Measurements from ENCODE around the gene TMEM9. TPM values are rescaled to one million over a fixed set of nuclear protein-coding genes. Genes with fewer than 3 reads are reported as not detected.

TMEM9 gene
- total RNA-seq, 2 experiments from 2014 or later, result 15.7 to 27.2 TPM

DNA sequence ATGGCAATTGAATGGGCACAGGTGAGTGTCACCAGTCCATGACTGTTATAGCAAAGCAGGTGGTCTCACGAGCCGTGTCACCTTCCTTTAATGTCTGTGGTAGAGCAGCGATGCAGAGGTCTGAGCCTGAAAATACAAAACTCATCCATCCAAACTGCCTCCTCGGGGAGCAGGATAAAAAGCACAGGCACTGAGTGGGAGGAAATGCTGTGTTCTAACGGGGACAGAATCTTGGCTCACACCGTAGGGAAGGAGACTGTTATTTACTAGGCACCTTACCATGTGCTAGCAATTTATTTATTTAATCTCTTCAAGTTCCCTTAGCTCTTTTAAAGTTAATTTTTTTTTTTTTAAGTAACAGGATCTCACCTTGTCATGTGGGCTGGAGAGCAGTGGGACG, 28.5 kb downstream of the TMEM9 start:
- no peaks in the 10 kb centered on the region for H3K9me3 Mint-ChIP-seq (ENCODE audit: low read depth)
- POLR2A ChIA-PET, result no interaction called here
- ATAC-seq (no peak), DNase-seq (no peak)
- intact Hi-C loops (cut with DNase I, micrococcal nuclease), result no loop called here
- no peak overlapping the region for H3K4me3 Mint-ChIP-seq
- CTCF ChIA-PET, result interaction anchor here (1.0 kb wide), 1 partner anchor 11 kb away, joined by 5 read pairs; no protein-coding TSS in a partner anchor
- H3K27me3 Mint-ChIP-seq, result peaks cover 8% of the 10 kb centered on the region
- no peak overlapping the region for H3K27ac Mint-ChIP-seq
- no peaks in the 10 kb centered on the region for H3K4me1 Mint-ChIP-seq
- no peaks in the 10 kb centered on the region for H3K36me3 Mint-ChIP-seq (ENCODE audit: low read depth)

DNA sequence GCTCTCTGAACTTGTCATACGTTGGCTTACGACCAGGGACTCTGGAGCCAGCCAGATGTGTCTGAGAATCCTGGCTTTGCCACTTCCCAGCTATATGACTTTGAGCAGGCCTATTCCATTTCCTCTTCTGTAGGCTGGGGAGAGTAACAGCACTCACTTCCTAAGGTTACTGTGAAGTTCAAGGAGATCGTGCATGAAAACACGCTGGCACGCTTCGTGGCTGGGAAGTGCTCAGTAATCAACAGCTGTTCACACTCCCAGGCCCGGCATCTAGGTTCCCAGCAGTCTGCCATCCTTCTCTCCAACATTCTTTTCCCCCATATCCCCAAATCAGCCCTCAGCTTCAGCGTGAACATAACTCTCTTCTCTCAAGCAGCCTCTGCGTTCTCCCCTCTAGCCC, 29.3 kb downstream of the TMEM9 start:
- ChIA-PET CTCF (interaction anchor here (1.2 to 1.3 kb wide), 2 partner anchors 153 to 172 kb away, joined by 3 to 4 read pairs; no protein-coding TSS in a partner anchor), POLR2A (no interaction called here)
- no peaks in the 10 kb centered on the region for H3K4me1 Mint-ChIP-seq
- no peaks in the 10 kb centered on the region for H3K36me3 Mint-ChIP-seq (ENCODE audit: low read depth)
- no peak overlapping the region for H3K27ac Mint-ChIP-seq
- intact Hi-C loops (cut with DNase I, micrococcal nuclease), result no loop called here
- H3K9me3 Mint-ChIP-seq (ENCODE audit: low read depth), result no peaks in the 10 kb centered on the region
- ATAC-seq, result no peak
- no peak overlapping the region for H3K4me3 Mint-ChIP-seq
- H3K27me3 Mint-ChIP-seq, result peaks cover 8% of the 10 kb centered on the region
- DNase-seq, result no peak

DNA sequence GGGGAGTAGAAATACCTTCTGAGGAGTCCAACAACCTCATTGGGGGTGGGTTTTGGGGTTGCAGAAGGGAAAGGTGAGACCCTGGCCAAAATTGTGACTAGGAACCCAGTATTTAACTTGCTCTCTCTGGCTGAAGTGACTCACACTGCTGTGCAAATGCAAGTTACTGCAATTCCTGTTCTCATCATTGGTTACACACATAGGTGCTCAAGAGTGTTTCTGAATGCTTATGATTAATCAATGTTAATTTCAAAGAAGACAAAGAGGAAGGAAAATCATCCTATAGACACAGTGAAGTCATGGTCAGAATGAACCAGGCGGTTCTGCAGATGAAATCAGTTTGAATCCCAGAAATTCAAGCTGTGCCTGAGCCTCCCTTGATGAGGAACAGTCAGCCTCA, 30.4 kb downstream of the TMEM9 start:
- Mint-ChIP-seq H3K27me3 (peaks cover 8% of the 10 kb centered on the region), H3K9me3 (ENCODE audit: low read depth) (no peaks in the 10 kb centered on the region), H3K4me1 (peaks cover 2% of the 10 kb centered on the region), H3K36me3 (ENCODE audit: low read depth) (no peaks in the 10 kb centered on the region), H3K4me3 (no peak overlapping the region), H3K27ac (no peak overlapping the region)
- intact Hi-C loops (cut with DNase I, micrococcal nuclease), result no loop called here
- POLR2A ChIA-PET, result no interaction called here
- DNase-seq, result no peak
- CTCF ChIA-PET, result interaction anchor here (1.1 to 1.5 kb wide), 2 partner anchors 9 to 144 kb away, joined by 3 to 4 read pairs; no protein-coding TSS in a partner anchor
- no peak for ATAC-seq

DNA sequence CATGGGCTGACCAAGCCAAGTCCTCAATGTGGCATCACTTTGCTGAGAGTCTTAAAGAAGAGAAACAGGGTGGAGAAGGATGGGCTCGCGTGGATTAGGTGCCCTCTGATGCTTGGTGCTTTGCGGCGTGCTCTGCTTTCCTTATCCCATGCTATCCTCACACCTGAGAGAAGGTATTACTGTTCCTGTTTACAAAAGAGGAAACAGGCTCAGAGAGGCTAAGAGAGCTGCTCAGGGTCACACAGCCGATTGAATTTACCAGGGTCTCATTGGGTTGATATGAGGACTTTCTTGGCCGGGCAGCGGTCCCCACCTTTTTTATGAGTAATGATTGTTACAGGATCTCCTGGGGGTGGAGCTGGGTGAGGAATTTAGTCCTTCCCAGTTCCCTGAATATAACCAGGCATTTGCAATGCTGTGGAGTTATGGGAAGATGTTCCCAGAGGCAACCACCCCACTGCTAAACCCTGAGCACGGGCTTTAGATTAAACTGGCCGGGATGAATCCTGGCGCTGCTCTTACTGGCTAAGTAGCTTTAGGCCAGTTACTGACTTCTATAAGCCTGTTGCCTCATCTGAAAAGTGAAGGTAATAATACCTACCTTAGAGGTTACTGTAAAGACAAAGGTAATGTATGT, 31.8 kb downstream of the TMEM9 start:
- Mint-ChIP-seq H3K27ac (no peak overlapping the region), H3K27me3 (peaks cover 8% of the 10 kb centered on the region), H3K9me3 (ENCODE audit: low read depth) (no peaks in the 10 kb centered on the region), H3K4me1 (peaks cover 2% of the 10 kb centered on the region), H3K4me3 (no peak overlapping the region), H3K36me3 (ENCODE audit: low read depth) (no peaks in the 10 kb centered on the region)
- ChIA-PET CTCF (interaction anchor here (1.0 kb wide), 2 partner anchors 117 to 143 kb away, joined by 3 to 4 read pairs; no protein-coding TSS in a partner anchor), POLR2A (no interaction called here)
- intact Hi-C loops (cut with DNase I, micrococcal nuclease), result no loop called here
- ATAC-seq (no peak), DNase-seq (no peak)

GRCh38 chr1:201119206-201120197, 34.8 kb downstream of the TMEM9 start:
- no peaks in the 10 kb centered on the region for H3K9me3 Mint-ChIP-seq (ENCODE audit: low read depth)
- peaks cover 4% of the 10 kb centered on the region for H3K4me1 Mint-ChIP-seq
- H3K27me3 Mint-ChIP-seq, result no peaks in the 10 kb centered on the region
- H3K4me3 Mint-ChIP-seq, result no peak overlapping the region
- CTCF ChIA-PET, result interaction anchor here (0.5 to 4.4 kb wide), 41 partner anchors 10 to 777 kb away, joined by 3 to 43 read pairs (median 4); partner anchors contain the start of gene TMEM9
- no peaks in the 10 kb centered on the region for H3K36me3 Mint-ChIP-seq (ENCODE audit: low read depth)
- peak; percentile 82 for DNase-seq
- H3K27ac Mint-ChIP-seq, result no peak overlapping the region
- POLR2A ChIA-PET, result no interaction called here
- intact Hi-C loops (cut with DNase I, micrococcal nuclease), result loop anchor here in 1 of 2 experiments (1.0 to 5.0 kb wide), 2 partner anchors 33 to 562 kb away; no protein-coding TSS in a partner anchor
- peak; percentile 66 for ATAC-seq

DNA sequence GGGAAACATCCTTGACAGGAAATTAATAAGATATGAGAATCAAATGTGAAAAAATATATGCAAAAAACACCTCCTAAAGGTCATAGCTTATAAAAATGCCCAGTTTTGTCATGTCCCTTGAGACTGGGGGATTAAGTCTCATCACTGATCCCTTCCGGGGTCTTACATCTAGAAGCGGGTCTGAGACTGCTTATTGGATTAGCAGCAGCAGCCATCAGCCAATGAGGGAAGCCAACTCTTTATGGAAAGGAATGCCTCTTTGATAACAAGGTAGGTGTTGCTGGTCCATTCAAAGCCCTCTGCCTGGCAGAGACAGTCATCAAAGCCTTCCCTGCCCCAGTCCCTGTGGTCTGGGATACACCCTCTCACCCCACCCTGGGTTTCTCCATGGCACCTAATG, 38.2 kb downstream of the TMEM9 start:
- H3K4me3 Mint-ChIP-seq, result no peak overlapping the region

GRCh38 chr1:201115390-201115937, 38.8 kb downstream of the TMEM9 start:
- POLR2A ChIA-PET, result no interaction called here
- Mint-ChIP-seq H3K9me3 (ENCODE audit: low read depth) (no peaks in the 10 kb centered on the region), H3K27me3 (no peaks in the 10 kb centered on the region), H3K4me3 (no peak overlapping the region), H3K36me3 (ENCODE audit: low read depth) (no peaks in the 10 kb centered on the region), H3K4me1 (peaks cover 4% of the 10 kb centered on the region), H3K27ac (no peak overlapping the region)
- no peak for DNase-seq
- no peak for ATAC-seq
- intact Hi-C loops (cut with DNase I, micrococcal nuclease), result loop anchor here (2.0 to 5.0 kb wide), 3 partner anchors 29 to 558 kb away; no protein-coding TSS in a partner anchor
- CTCF ChIA-PET, result interaction anchor here (0.7 to 2.6 kb wide), 5 partner anchors 18 to 144 kb away, joined by 3 to 28 read pairs (median 5); no protein-coding TSS in a partner anchor

More for the DNA sequence above, 38.2 kb downstream of the TMEM9 start:
- Mint-ChIP-seq H3K9me3 (ENCODE audit: low read depth) (no peaks in the 10 kb centered on the region), H3K4me1 (peaks cover 4% of the 10 kb centered on the region), H3K27ac (no peak overlapping the region), H3K36me3 (ENCODE audit: low read depth) (no peaks in the 10 kb centered on the region), H3K27me3 (no peaks in the 10 kb centered on the region)
- intact Hi-C loops (cut with DNase I, micrococcal nuclease), result loop anchor here in 1 of 2 experiments (5.0 kb wide), 1 partner anchor 559 kb away; no protein-coding TSS in a partner anchor
- no peak for DNase-seq
- ATAC-seq, result no peak
- POLR2A ChIA-PET, result no interaction called here
- CTCF ChIA-PET, result interaction anchor here (0.5 to 4.4 kb wide), 6 partner anchors 9 to 313 kb away, joined by 3 to 43 read pairs (median 4); no protein-coding TSS in a partner anchor

DNA sequence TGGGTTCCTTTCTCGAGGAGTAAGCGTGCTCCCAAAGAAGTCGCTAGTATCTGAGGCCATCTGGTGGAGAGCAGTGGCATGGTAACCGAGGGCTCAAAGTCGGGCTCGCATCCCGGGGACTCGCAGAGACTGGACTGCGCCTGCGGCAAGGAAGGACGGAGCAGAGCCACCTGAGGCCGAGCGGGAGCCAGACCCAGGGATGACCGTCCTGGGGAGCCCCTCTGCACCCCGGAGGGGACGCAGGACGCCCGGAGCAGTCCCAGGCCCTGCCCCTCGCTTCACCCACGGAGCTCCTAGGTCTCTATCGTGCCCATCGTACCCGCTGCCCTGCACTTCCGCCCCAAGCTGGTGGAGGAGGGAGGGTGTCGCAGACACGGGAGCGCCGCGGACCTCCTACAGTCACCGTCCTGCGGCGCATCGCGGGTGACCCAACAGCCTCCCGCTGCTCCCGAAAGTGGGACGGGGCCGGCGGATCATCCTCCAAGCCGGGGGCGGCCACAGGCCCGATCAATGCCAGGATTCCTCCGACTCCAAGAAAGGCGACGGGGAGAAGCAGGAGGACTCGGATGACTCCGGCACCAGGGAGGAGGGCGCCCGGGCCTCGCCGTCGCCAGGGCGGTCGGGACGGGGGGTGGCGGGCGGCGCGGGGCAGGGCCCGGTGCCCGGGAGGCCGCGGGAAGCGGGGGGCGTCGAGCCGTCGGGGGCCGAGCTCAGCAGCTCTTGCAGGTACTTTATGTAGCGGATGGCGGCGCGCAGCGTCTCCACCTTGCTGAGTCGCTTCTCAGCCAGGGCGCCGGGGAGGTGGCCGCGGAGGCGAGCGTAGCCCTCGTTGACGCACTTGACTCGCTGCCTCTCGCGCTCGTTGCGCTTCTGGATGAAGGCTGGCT, 39.8 kb downstream of the TMEM9 start:
- CTCF ChIA-PET, result interaction anchor here (0.5 to 2.6 kb wide), 21 partner anchors 10 to 753 kb away, joined by 3 to 28 read pairs (median 3); partner anchors contain the start of gene TMEM9
- no peaks in the 10 kb centered on the region for H3K36me3 Mint-ChIP-seq (ENCODE audit: low read depth)
- no peaks in the 10 kb centered on the region for H3K9me3 Mint-ChIP-seq (ENCODE audit: low read depth)
- POLR2A ChIA-PET, result no interaction called here
- ATAC-seq (peak; percentile 94), DNase-seq (peak; percentile 88)
- peak overlapping the region; percentile 78 for H3K4me3 Mint-ChIP-seq
- intact Hi-C loops (cut with DNase I, micrococcal nuclease), result loop anchor here (1.0 to 5.0 kb wide), 9 partner anchors 28 to 557 kb away; partner anchors contain the start of gene KIF14 (in 1 of the 2)
- H3K27me3 Mint-ChIP-seq, result no peaks in the 10 kb centered on the region
- peaks cover 2% of the 10 kb centered on the region for H3K4me1 Mint-ChIP-seq
- H3K27ac Mint-ChIP-seq, result peak overlapping the region; percentile 83

- ChIA-PET POLR2A (interaction anchor here (0.6 kb wide), 2 partner anchors 23 to 488 kb away, joined by 4 to 9 read pairs; no protein-coding TSS in a partner anchor), CTCF (interaction anchor here (0.6 to 2.6 kb wide), 20 partner anchors 10 to 495 kb away, joined by 3 to 28 read pairs (median 3); partner anchors contain the start of genes IGFN1 and TMEM9)
- Mint-ChIP-seq H3K27ac (no peak overlapping the region), H3K36me3 (ENCODE audit: low read depth) (no peaks in the 10 kb centered on the region), H3K9me3 (ENCODE audit: low read depth) (no peaks in the 10 kb centered on the region), H3K4me3 (peak overlapping the region; percentile 78), H3K27me3 (no peaks in the 10 kb centered on the region), H3K4me1 (peaks cover 2% of the 10 kb centered on the region)
- intact Hi-C loops (cut with DNase I, micrococcal nuclease), result loop anchor here (1.0 to 2.0 kb wide), 8 partner anchors 27 to 493 kb away; partner anchors contain the start of gene KIF14 (in 1 of the 2)
- DNase-seq (no peak), ATAC-seq (no peak)
Observed at GRCh38 chr1:201113451-201114244, 40.6 kb downstream of the TMEM9 start.

Measured in activated CD4-positive, alpha-beta T cell treated with anti-CD3 and anti-CD28 coated beads for 36 hours (primary cell).